ENCODE measurements around the gene SYT3.
"Not testable (repeated sequence)": the region's sequence is repeated elsewhere in the genome, so short reads cannot be mapped to it uniquely, and the experiment has no call there.

Gene SYT3

DNA sequence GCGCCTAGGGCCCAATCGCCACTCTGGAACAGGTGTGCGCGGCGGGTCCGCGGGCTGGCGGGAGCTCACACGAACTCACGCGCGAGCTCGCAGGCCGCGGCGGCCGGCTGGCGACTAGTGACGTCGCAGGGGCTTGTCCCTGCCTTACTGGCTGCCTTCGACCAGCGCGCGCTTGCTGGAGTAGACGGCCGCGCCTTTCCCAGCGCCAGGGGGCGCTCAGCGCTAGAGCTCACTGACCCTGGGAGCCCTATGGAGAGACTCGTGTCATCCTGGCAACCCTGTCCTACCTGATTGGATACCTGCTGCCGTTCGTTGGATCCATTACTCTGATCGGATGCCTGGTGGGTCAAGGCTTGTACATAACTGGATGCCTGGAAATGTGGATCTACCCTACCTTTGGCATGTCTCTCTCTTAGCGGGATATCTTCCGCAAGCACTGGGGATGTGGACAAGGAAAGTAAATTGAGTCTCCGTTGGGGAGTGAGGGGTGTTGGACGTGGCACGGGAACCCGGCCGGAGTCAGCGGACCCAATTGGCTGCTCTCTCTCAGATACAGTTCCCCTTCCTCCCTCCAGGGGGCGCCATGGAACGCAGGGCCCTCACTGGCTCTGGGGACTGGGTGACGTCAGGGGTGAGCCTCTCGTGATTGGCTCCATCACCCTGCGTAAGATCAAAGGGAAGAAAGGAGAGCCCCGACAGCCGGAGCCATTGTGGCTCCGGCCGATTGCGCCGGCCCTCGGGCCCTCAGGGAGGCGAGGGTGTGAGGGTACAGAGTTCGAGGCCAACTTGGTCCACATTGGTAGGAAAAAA, 35.2 kb downstream of the SYT3 start:
- not testable (repeated sequence) for DNase-seq (ENCODE audit: low read depth in 1 of 2, low spot score in 1 of 2)

- no peak for DNase-seq (ENCODE audit: low read depth in 1 of 2, low spot score in 1 of 2)
Observed at GRCh38 chr19:50602935-50603334, 36.7 kb downstream of the SYT3 start.

- no peak for DNase-seq (ENCODE audit: low read depth in 1 of 2, low spot score in 1 of 2)
Observed at GRCh38 chr19:50602496-50602895, 37.2 kb downstream of the SYT3 start.

GRCh38 chr19:50602089-50602422, 37.6 kb downstream of the SYT3 start:
- no peak for DNase-seq (ENCODE audit: low read depth in 1 of 2, low spot score in 1 of 2)

DNA sequence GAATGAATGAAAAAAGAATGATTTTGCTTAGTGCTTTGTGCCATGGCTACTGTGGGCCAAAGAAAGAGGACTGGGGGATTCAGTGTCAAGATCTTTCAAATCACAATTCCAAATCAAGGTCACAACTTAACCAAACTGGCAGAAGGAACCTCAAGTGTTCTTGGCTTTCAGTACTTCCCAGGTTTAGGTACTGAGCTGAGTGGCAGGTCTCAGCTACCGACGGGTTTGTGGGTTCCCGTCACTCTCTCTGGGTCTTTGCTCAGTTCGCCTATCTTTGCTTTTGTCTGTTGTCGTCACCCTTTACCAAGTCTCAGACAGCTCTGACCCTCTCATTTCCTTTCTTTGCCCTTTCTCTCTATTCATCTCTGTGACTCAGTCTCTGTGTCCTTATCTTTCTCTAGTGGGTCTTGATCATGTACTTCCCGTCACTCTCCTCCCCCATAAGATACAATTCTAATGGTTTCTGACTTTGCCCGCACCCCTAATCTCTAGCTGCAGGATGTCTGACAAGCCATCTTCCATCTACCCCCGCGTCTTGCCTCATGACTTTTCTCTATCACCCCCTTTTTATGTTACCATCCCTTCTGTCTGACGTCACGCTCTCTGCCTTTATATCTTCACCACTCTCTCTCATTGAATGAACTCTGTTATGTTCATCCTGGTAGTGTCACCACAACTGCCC, 38.1 kb downstream of the SYT3 start:
- DNase-seq (ENCODE audit: low read depth in 1 of 2, low spot score in 1 of 2) = no peak

DNA sequence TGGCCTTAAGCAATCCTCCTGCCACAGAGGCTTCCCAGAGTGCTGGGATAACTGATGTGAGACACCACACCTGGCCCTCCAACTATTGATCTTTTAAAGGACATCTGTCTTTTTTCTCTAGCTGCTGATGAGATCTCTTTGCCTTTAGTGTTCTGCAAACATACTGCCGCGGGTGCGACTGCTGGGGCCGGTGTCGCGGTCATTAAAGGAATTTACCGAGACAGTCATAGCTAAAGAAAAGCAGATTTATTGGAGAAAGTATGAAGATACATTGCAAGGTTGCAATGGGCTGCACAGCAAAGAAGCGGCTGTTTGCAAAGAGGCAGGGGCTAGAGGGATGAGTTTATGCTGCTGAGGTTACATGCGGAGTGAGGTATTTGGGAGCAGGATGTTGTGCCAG, 40.3 kb downstream of the SYT3 start:
- no peak for DNase-seq (ENCODE audit: low read depth in 1 of 2, low spot score in 1 of 2)

DNA sequence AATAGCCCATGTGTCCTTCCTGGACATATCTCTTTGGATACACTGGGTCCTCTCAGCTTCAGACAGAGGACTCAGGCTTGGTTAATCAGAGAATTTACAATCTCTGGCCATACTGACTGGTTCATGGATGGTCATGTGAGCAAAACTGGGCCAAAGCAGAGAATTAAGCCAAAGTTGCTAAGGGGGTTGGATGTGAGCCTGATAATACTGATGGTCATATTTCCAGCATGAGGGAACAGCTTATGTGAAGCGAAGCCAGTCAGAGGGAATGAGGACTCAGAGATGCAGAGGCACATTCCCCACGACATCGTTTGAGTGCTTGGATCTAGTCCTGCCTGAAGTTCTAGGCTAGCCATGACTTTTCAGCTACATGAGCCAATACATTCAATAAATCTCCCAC, 49.5 kb downstream of the SYT3 start:
- DNase-seq (ENCODE audit: low read depth in 1 of 2, low spot score in 1 of 2) = no peak

GRCh38 chr19:50581795-50582660, 57.7 kb downstream of the SYT3 start:
- not testable (repeated sequence) for DNase-seq (ENCODE audit: low read depth in 1 of 2, low spot score in 1 of 2)

DNA sequence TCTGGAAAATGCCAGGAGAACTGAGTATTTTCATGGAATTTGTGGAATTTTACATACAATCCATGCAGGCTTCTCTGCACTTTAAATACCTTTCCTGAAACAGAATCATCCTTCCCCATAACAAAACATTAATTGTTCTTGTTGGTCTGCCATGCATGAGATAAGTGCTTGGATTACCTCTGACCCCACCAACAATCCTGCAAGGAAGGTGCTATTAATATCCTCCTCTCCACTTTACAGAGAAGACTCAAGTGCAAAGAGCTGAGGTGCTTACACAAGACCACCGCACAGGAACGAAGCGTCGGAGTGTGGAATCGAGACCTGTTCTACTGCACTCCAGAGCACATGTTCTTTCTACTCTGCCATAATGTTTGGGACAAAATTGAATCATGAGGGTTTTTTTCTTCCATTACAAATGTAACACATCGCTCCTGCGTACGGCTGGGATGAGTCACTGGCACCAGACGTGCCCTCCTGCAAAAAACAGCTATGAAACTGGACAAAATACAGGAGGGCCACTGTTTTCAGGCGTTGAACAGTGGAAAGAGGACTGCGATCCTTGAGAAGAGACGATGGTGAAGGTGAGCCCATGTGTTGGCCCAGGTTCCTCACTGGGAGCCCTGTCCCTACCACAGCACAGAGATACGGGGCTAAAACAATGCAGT, 58.6 kb downstream of the SYT3 start:
- DNase-seq (ENCODE audit: low read depth in 1 of 2, low spot score in 1 of 2) = no peak

DNA sequence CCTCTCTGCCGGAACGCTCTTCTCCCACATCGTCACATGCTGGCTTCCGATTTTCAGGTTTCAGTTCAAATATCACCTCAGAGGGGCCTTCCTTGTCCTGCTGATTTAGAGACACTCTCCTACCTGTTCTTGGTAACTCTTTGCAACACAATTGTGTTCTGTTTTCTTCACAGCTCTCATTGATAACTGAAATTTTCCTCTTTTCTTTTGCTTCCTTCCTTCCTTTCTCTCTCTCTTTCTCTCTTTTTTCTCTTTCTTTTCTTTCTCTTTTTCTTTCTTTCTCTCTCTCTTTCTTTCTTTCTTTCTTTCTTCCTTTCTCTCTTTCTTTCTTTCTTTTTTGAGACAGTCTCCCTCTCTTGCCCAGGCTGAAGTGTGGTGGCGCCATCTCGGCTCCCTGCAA, 59.4 kb downstream of the SYT3 start:
- DNase-seq (ENCODE audit: low read depth in 1 of 2, low spot score in 1 of 2) = no peak

DNA sequence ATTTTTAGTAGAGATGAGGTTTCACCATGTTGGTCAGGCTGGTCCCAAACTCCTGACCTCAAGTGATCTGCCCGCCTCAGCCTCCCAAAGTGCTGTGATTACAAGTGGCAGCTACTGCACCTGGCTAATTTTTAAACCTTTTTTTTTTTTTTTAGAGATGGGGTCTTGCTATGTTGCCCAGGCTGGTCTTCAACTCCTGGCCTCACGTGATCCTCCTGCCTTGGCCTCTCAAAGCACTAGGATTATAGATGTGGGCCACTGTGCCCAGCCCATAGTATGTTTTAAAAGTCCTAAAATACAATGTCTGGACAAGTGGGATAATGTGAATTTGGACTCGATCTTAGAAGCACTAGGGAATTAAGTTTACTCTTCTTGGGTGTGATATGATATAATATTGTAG, 62.9 kb downstream of the SYT3 start:
- DNase-seq (ENCODE audit: low read depth in 1 of 2, low spot score in 1 of 2) = not testable (repeated sequence)

GRCh38 chr19:50573741-50574461, 65.8 kb downstream of the SYT3 start:
- no peak for DNase-seq (ENCODE audit: low read depth in 1 of 2, low spot score in 1 of 2)
